CD4-positive, alpha-beta T cell treated with Interleukin-1 beta for 1 hour (primary cell): Measurements from ENCODE around the gene RNF212.

Experiments used
- DNase-seq, 2 donors: peaks; one replicate each; pipeline ENCODE4 v3.0.0-alpha.2; 2020 to 2022

The RNF212 gene

DNA sequence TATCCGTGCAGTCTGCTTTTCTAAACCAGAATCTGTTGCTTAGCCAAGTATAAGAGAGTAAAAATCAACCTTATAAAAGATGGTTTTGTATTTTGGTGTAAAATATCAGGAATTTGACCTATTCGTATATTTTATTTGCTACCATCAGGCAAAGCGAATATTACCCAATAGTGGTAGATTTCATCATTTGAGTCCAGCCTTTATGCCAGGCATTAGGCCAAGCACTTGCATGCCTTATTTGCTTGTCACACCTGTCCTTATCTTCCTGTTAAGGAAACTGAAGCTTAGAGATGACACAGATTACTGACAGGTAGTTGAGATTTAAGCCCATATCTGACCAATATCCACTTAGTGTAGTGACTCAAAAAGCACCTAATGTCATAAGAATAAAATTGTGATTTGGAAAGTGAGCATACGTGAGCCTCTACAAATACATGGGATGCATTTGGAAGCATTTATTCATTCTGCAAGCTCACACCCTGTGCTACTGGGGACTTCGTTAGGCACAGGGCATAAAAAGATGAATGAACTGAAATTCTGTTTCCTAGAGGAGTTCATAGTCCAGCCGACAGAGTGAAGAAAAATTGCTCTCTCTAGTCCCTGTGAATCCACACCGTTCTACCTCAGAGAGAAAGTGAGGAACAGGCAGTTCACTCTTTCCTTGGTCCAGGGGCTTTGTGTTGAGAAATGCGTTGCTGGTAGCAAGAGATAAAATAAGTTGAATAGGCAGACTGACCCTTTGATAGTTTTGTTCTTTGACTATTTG is 2.3 kb upstream of the RNF212 start:
- DNase-seq: no peak

DNA sequence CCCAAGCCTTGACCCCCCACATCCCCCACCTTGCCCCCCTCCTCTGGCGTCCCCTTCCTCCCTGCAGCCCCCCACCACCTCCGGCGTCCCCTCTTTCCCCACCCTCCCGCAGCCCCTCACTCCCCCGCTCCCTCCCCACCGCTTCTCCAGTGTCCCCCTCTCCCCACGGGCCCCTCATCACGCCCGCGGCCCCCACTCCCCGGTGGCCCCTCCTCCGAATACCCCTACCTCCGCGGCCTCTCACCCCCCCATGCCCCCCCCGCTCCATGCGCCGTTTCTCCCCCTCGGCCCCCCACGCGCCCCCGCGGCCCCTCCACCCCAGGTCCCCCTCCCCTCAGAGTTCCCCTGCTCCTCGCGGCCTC is 562 bp downstream of the RNF212 start:
- no peak for DNase-seq

DNA sequence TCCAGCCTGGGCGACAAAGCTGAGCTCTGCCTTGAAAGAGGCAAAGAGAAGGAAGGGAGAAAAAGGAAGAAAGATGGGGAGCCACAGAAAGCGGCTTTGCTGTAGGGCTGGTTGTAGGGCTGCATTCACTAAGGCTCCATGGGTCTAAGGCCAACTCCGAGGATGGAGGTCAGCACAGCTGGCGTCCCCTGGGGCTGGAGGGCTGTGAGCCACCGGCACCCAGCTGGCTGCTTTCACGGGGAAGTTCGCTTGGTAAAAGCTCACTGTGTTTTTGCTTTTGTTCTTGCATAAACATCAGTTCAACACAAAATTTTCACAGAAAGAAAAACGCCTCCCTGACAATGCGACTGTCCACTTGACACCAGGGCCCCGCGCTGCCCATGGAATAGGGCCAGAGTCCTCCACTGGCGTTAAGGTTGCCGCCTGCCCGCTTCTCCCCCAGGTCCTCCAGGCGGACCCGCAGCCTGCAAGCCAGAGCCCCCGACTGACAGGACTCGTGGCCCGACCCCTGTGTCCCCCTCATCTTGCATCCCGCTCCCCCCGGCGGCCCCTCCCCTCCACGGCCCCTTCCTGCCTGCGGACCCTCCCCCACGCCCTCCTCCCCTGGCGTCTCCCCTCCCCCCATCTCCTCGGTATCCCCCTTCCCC is 1.1 kb downstream of the RNF212 start:
- no peak for DNase-seq

DNA sequence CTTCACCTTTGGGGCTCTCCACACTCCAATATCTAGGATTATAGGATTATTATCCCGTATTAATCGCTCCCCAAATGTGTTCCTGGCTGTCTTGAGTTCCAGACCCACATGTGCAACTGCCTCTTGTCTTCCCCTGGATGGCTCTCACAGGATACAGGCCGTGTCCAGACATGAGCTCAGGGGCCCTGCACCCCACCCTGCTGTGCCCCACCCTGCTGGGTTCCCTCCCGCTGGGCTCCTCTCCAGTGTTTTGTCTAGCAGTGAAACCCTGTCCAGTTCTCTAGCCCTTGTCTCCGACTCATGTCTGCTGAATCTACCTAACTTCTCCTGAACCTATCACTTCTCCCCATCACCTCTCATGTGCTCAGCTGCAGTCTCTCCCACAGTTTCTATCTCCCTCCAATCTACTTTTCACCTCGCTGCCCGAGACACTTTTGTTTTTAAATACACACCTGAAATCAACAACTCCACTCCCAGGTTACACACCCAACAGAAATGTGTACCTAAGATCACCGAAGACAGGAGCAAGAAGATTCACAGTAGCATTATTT is 2.0 kb downstream of the RNF212 start:
- DNase-seq: no peak

DNA sequence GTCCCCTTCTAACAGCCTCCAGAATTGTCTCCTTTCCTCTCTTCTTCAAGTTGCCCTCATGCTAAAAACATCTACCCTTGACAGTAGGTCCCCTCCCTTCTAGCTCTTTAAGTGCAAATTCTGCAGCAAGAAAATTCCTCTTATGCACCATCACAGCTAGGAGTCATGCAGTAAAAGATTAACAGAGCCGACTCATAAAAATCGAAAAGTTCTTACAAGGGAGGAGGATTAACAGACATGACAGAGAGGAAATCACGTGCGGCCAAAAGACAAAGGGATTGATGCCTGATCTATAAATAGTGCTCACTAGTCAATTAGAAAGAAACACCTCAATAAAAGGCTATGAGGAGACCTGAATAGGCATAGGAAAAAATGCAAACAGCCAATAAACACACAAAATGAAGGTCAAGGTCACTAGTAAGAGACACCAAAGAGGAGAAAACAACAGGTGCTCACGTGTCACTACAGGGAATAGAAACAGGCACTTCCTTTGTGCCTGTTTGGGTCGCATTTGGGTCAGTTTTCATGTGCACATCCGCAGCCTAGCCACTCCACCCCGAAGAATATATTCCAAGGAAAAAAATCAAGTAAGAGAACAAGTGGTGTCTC is 3.4 kb downstream of the RNF212 start:
- no peak for DNase-seq

DNA sequence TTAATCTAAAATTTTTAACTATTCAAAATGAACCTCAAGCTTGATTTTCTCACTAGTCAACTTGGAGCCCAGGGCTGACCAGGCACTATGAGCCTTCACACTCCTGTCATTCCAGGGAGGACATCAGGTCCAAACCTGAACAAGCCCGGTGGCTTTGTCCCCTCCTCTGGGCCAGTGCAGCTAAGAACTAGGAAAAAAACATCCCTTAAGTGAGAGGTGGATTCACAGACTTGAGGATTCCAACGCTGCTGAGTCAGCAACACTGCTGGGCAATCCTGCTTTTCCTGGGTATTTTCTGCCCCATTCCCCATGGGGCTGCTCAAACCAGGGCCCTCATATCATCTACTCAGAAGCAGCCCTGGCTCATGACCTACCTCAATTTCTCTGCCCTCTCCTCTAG is 4.0 kb downstream of the RNF212 start:
- DNase-seq: no peak

DNA sequence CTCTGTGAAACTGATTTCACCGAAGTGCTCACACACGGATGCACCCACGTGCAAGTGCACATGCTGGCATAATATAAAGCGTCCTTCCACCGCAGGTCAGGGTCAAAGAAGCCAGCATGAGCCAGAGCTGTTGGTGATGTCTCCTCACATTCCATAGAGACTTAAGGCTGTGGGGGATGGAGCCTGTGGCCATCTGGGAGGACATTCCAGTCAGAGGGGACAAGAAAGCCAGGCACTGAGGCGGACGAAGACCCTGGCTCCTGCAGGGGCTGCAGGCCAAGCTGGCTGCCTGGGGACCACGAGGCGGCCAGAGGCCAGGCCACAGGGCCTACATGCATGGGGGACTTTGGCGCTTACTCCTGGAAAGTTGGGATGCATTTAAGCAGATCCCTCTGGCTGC is 7.7 kb downstream of the RNF212 start:
- no peak for DNase-seq

DNA sequence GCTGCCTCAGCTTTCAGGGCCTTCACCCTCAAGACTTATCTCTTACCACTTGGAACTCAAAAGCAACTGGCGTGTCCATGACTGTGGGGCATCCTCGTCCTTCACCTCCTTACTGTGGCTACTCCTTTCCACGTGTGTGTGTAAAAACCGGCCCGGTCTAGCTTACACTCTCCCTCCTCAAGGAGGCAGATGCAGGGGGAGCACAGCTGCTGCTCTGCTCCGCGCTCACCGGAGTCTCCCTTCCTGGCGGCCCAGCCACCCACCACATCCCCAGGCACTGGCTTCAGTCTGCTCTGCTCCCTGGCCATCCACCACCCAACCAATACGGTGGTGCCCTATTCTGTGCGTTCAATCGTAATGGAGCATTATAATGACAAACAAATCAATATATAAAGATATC is 8.3 kb downstream of the RNF212 start:
- no peak for DNase-seq

DNA sequence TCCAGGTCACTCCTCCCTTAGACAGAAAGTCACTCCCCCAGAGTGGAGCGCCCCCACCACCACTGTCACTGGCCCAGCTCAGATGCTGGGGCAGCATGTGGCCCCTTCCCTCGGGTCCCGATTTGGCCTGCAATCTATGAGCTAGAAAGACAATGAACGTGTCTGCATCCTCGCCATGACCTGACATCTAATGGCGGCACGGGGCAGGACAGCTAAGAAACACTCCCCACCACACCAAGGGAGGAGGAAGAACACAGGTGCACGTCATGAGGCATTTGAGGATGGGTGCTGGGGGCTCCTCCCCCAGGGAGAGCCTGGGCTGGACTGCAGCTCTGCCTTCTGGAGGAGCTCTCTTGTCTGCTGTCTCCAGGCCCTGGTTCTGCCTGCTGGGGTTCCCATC is 8.7 kb downstream of the RNF212 start:
- DNase-seq: no peak

DNA sequence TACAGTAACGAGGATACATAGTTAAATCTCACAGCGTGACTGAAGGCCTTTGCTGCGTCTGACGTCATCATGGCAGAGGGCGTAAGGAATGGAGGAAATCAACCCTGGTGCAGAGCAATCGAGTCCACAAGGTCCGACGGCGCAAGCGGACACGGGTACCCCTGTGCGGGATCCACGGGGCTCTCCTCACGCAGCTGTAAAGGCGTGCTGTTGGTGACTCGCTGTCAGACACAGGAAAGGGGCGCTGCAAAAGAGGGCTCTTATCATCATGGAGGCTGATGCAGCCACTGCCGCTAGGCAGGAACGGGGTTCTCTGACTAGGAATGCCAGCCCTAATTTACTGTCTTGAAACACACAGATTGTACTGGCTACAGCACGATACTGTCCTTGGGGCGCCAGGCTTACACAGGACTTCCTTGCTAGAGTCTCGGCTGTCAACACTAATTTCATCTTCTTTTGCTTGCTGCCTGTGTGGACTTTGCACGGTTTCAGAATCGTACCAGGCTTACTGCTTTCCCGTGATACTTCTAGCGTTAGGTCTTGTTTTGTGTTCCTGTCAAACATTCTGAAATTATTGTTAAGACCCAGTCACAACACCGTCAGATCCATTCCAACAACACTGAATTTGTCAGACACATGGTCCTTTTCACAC is 13.6 kb downstream of the RNF212 start:
- DNase-seq: no peak

DNA sequence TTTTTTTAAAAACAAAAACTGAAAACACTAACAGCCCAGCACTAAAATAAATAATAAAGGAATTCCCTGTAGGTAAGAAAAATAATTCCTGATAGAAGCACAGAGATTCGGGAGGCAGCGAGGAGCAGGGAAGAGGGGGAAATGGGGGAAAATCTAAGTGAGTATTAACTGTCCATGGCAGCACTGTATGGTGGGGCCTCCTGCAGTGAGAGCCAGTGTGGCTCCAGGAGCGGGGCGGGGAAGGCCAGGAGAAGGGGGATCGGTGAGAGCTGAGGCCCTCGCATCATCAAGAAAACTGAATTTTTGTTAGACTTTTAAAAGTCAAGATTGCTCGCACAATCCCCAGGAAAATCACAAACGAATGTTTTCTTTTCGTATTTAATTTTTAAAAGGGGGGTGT is 14.1 kb downstream of the RNF212 start:
- no peak for DNase-seq

DNA sequence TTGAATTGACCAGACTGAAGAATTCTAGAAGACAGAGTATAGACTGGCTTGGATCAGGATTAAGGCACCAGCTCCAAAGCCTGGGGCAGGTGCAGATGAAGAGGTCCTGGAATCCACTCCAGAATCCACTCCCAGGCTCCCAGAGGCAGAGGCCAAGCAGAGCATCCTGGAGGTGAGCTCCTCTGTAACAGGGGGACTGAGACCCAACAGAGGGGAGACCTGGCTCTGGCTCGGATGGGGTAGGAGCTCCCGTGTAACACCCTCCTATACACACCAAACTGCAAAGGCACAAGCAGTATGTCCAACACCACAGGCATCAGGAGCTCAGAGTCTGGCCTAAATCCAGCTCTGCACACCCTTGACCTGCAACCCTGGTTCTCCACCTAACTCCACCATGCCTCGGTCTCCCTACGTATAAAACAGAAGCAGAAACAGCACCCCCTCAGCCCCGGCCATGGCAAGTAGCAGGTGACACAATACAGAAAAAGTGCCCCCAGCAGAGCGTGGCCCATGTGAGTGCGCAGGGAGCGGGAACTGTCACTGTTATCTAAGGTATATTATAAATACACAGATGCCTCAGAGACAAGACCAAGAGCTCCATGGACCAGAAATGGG is 14.9 kb downstream of the RNF212 start:
- DNase-seq: no peak

DNA sequence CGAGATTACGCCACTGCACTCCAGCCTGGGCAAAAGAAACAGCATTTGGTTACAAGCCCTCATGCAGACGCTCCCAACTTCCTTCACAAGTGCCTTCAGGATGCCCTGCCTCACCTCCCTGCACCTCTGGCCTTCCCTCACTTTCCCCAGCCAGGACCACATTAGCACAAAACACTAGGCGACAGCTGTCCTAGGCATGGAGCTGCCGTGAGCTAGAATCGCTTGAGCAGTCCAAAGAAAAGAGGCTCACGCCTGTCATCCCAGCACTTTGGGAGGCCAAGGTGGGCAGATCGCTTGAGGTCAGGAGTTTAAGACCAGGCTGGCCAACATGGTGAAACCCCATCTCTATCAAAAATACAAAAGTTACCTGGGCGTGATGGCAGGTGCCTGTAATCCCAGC is 15.8 kb downstream of the RNF212 start:
- no peak for DNase-seq

DNA sequence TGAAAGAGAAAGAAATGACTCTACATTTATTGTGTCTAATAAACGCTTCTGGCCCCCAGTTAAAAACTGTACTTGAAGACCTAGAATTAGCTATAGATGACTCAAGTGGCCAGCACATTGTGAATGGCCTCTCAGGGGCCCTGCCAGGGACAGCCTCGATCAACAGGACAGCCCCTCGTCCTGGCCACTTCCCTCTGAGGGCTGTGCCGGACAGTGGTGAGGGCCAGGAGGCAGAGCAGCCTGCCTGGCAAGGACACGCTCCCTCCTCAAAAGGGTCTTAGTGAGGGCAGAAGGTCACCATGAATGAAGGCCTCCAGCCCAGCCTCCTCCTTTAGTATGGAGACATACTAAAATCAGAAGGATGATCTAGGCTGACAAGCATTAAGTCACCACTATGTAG is 16.5 kb downstream of the RNF212 start:
- DNase-seq: no peak

DNA sequence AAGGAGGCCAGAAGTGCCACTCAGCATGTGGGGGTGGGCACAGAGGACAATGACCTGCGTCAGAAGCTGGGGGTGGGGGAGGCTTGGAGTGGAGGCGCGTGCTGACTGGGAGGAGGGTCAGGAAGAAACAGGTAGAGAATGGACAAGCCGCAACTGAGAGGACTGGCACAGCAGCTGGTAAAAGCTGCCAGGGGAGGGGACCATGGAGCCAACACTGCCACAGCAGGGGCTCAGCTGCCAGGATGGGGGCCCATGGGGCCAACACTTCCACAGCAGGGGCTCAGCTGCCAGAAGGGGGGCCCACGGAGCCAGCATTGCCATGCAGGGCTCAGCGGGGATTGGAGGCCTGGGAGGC is 19.1 kb downstream of the RNF212 start:
- no peak for DNase-seq

DNA sequence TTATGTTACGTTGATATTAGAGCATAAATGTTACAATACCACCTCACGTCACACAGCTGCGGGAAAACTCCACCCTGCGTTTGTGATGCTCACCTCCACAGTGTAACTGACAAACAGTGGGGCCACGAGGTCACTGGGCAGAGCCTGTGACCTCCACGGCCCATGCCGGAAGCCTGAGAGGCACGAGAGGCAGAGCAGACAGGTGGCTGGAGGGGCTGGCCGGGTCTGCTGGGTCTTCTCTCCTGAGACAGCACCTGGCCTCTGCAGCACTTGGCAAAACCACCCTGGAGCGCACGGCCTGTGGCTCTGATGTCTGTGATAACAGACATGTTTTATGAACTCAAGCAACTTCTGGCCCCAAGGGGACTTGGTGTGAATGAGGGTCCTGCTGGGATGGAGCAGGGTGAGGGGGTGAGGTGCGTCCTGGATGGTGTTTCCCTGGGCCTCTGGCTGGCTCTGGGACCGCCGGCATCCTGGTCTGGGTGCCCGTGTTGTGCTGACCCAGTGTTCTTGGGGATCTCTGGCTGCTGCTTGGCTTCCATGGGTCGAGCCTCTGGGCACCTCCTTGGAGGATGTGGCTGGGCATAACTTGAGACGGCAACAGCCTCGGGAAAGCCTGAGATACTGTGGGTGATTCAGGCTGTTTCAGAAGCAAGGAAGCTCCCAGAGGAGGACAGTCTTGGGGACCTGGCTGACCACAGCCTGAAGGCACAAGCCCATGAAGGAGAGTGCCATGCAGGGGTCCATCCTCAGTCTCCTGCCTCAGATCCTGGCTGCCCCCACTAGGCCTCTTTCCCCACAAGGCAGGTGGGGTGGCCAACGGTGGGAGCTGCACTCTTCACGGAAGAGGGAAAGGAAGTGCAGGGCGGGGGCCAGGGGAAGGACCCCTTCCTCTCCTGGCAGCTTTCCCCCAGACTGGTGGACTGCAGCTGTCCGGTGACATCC is 19.7 kb downstream of the RNF212 start:
- no peak for DNase-seq

DNA sequence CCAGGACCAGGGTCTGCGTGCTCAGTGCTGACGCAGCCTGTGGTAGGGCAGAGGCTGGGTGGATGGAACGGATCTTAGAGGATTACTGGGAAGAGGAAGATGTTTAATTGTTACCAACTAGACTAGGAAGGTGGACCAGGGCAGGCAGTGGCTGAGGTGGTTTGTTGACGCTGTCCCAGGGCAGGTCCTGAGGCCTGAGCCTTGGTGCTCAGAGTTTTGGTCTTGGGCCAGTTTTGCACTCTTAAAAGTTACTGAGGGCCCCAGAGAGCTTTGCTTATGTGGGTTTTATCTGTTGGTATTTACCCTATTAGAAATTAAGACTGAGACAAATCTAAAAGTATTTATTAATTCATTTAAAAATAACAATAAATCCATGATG is 20.4 kb downstream of the RNF212 start:
- no peak for DNase-seq

DNA sequence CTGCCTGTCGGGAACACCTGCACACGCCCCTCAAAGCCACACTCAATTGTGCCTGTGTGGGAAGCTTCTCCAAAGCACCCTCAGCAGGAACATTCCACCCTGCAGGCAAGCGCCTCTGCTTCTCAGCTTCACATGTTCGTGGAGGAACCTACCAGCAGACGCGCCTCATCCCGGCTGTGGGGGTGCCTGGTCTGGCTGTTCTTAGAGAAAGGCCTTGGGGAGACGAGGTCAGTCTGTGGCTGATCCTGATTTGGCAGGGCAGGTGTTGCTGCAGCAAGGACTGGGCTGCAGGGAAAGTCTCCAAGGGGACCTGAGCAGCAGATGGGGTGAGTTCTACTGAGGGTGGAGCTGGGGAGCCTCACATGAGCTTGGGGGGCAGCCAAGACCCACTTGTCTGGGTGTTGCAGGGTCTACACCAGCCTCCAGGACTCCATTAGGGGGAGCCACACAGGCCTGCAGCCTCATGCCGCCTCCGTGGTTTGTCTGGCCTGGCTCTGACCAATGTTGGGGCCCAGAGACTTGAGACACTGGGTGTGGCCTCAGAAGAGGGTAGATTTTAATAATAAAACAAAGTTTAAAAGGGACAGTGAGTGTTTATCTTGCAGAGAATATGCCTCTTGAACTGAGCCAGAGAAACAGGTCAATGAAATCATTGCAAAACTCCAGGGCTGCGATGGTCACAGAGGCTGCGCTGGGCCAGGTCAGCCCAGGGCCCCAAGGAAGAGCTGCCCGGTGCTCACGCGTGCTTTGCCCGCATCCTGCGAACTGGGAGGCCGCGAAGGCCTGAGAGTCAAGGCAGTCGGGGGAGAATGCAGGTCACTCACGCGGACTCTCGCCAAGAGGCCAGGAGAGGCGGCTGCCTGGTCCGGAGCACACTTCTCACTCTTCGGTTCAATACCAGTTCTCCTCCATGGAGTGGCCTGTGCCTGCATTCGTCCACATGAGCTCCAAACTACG is 21.1 kb downstream of the RNF212 start:
- DNase-seq: no peak

DNA sequence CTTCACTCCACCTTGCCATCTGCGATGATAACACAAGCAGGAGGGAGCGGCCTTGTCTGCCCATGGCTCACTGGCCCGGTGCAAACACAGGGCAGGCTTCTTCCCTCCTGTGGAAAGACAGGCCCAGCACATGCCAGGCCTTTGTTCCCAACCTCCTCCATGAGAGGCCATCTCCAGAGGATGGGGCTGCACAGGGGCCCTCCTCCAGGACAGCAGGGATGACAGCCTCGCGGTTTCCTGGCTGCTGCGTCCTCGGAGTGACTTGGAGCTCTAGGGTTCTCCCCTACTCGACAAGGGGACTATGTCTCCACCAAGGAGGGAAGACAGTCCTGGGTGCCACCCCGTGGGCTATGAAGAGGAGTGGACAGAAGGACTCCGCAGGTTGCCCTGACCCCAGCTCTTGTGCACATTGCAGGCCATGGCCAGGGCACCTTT is 21.8 kb downstream of the RNF212 start:
- no peak for DNase-seq

DNA sequence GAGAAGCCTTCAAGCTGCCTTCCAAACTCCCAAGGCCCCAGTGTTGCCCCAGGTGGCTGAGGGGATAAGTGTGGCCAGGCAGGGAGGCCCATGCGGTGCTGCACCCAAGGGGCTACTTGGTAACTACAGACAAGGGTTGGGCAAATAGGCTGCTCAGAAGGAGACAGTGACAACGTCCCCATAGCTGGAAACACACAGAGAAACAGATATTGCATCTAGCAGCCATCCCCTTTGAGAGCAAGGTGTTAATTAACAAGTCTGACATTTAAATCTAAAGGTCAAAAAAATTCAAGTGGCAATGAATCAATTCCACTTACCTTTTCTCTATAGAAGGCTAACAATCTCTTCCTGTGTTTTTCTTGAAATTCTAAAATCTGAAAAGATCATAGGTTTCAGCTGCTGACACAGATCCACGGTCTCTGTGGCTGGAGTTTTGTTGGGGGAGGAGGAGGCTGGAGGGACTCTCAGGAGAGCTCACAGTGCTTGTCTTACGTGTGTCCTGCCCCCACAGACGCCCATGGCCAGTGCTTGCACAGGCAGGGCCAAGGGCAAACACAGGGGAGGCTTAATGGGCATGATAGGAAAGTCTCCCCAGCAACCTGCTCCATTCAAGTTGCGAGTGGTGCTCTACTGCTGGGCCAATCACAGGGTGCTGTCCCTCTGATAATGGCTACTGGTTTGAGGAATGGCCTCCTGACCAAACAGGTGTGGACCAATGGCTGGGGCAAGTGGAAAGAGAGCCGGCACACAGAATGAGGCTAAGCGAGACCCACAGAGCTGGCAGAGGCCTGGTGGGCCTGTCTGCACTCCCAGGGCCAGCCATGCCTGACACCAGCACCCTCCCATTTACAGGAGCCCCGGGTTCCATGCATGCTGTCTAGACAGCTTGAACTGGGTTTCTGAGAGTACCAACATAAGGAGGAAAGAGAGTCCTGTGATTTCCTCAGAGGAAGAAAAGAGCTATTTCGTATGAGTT is 22.6 kb downstream of the RNF212 start:
- no peak for DNase-seq
